ENCODE results near the gene TNFSF15. TPM values are rescaled to one million over a fixed set of nuclear protein-coding genes. Genes with fewer than 3 reads are reported as not detected.

TNFSF15 gene
- total RNA-seq, 1 experiment from 2014 or later, result not detected

DNA sequence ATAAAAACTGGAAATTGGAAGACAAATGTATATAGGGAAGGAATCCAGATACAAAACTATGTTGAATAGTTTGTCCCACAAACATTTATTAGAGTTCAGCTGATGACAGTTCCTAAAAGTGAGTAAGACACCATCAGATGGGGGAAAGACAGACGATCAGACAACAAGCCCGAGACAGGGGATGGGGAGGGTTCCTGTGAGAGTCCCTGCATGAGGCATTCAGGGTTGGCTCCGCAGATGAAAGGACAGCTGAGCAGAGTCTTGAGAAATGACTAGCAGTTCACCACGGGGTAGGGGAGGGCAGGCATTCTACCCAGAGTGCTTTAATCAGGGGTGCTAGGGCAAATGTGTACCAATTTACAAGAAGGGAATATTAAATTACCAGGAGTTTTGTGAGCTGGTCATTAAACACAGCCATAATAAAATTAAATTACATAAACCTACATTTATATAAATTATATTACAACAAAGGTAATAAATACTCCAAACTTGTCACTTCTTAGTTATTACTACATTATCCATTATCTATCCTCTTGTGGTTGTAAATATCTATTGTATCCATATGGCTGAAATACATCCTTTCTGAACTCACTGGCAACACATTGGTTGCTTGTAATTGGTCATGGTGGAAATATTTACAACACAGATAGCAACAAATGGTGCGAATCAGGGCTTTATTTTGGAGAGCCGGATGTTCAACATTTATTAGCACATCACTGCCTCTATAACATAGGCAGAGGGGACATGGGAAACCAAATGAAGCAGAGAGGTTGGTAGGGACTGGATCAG is 27.8 kb downstream of the TNFSF15 start:
- Histone ChIP-seq H4K5ac (ENCODE audit: insufficient read length, low read depth, low read length) (no peak overlapping the region), H2AFZ (ENCODE audit: low read length) (no peak overlapping the region), H3T11ph (ENCODE audit: low read length) (no peak overlapping the region), H4K20me1 (ENCODE audit: control insufficient read depth, insufficient read depth, insufficient read length) (no peaks in the 10 kb centered on the region), H3K79me2 (ENCODE audit: insufficient read depth, low read length) (no peaks in the 10 kb centered on the region), H3K27me3 (ENCODE audit: insufficient read depth, low read length) (no peaks in the 10 kb centered on the region), H3K23me2 (ENCODE audit: insufficient read length, low read depth, low read length, poor library complexity, severe bottlenecking) (no peaks in the 10 kb centered on the region), H3K79me1 (ENCODE audit: insufficient read depth, low read depth, low read length, poor library complexity, severe bottlenecking) (no peaks in the 10 kb centered on the region), H3K27ac (ENCODE audit: insufficient read length, low read depth, low read length) (no peak overlapping the region), H4K91ac (ENCODE audit: insufficient read length, low read depth, low read length) (no peak overlapping the region), H2AK5ac (ENCODE audit: insufficient read length, low read length) (no peak overlapping the region), H3K23ac (ENCODE audit: insufficient read length, low read depth, low read length) (no peak overlapping the region), H3K9me3 (ENCODE audit: control insufficient read depth, low read depth, low read length) (no peaks in the 10 kb centered on the region), H2BK15ac (ENCODE audit: low read depth, low read length) (no peak overlapping the region), H3K18ac (ENCODE audit: insufficient read length, low read depth, low read length) (no peak overlapping the region), H3K4me1 (ENCODE audit: insufficient read depth, low read length) (no peaks in the 10 kb centered on the region), H2BK5ac (ENCODE audit: insufficient read length, low read length) (no peak overlapping the region), H3K9ac (ENCODE audit: extremely low read depth, insufficient read length, low read length) (no peak overlapping the region), H4K8ac (replicated peaks; ENCODE audit: insufficient read length, low read depth, low read length) (no peak overlapping the region), H3K14ac (ENCODE audit: insufficient read depth, low read length) (no peak overlapping the region), H2BK20ac (ENCODE audit: low read depth, low read length, poor library complexity, severe bottlenecking) (no peak overlapping the region), H2BK12ac (ENCODE audit: insufficient read length, low read depth, low read length) (no peak overlapping the region), H3K4ac (ENCODE audit: low read depth, low read length) (no peak overlapping the region), H2BK120ac (ENCODE audit: low read depth, low read length, poor library complexity, severe bottlenecking) (no peak overlapping the region), H3K4me2 (ENCODE audit: insufficient read depth, insufficient read length, low read length) (no peak overlapping the region), H3K56ac (ENCODE audit: insufficient read length, low read depth, low read length) (no peak overlapping the region)
- Mint-ChIP-seq H3K4me1 (no peaks in the 10 kb centered on the region), H3K27me3 (ENCODE audit: low read depth) (peaks cover 52% of the 10 kb centered on the region), H3K27ac (peak overlapping the region in 1 of 3 experiments; percentile 1; a peak in 1 of 7 replicates), H3K4me3 (no peak overlapping the region), H3K9me3 (no peaks in the 10 kb centered on the region; a peak in 1 of 5 replicates), H3K36me3 (ENCODE audit: insufficient read depth in 1 of 3, low read depth in 3 of 3) (no peaks in the 10 kb centered on the region)
- no CpG with 5 or more reads among the region's 6 CpGs for WGBS (ENCODE audit: extremely low coverage, insufficient read length, low lambda C conversion rate)
- TF ChIP-seq, protein P1, sequence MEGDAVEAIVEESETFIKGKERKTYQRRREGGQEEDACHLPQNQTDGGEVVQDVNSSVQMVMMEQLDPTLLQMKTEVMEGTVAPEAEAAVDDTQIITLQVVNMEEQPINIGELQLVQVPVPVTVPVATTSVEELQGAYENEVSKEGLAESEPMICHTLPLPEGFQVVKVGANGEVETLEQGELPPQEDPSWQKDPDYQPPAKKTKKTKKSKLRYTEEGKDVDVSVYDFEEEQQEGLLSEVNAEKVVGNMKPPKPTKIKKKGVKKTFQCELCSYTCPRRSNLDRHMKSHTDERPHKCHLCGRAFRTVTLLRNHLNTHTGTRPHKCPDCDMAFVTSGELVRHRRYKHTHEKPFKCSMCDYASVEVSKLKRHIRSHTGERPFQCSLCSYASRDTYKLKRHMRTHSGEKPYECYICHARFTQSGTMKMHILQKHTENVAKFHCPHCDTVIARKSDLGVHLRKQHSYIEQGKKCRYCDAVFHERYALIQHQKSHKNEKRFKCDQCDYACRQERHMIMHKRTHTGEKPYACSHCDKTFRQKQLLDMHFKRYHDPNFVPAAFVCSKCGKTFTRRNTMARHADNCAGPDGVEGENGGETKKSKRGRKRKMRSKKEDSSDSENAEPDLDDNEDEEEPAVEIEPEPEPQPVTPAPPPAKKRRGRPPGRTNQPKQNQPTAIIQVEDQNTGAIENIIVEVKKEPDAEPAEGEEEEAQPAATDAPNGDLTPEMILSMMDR (conservative IDR thresholded peaks at IDR 0.05), result no peak
- DNase-seq, result no peak
